Large intestine (tissue), 12 donors: Measurements from ENCODE around the gene CD1B. TPM values are rescaled to one million over a fixed set of nuclear protein-coding genes. Genes with fewer than 3 reads are reported as not detected.
"Not testable (repeated sequence)": the region's sequence is repeated elsewhere in the genome, so short reads cannot be mapped to it uniquely, and the experiment has no call there.

Experiments used
- DNase-seq, 2 donors: peaks; one replicate each; pipeline versions ENCODE4 v3.0.0 to v3.0.0-alpha.2; 2013
- H3K27ac ChIP-seq: one replicate; pipeline ENCODE4 v1.5.1; 2013; ENCODE audit warnings: low read length
- H3K27me3 ChIP-seq: 2 replicates; pipeline ENCODE4 v1.6.1; 2013; ENCODE audit warnings: low read length; ENCODE audit not compliant: control insufficient read depth, insufficient read depth
- H3K36me3 ChIP-seq: 2 replicates; pipeline ENCODE4 v1.6.1; 2013; ENCODE audit warnings: low read length; ENCODE audit not compliant: control insufficient read depth, insufficient read depth
- H3K4me1 ChIP-seq: one replicate; pipeline ENCODE4 v1.6.1; 2013; ENCODE audit warnings: low read length; ENCODE audit not compliant: control insufficient read depth, insufficient read depth
- H3K4me3 ChIP-seq: one replicate; pipeline ENCODE4 v1.5.1; 2013; ENCODE audit warnings: low read length
- H3K9me3 ChIP-seq: one replicate; pipeline ENCODE4 v1.6.1; 2013; ENCODE audit warnings: mild to moderate bottlenecking, low read depth, low read length, moderate library complexity; ENCODE audit not compliant: control insufficient read depth
- WGBS: methylation state at CpG from one replicate; pipeline ENCODE4 v1.1.5; 2013; ENCODE audit warnings: low lambda C conversion rate; ENCODE audit not compliant: insufficient coverage; 5-methylcytosine and 5-hydroxymethylcytosine counted together
- long read RNA-seq, 11 donors: transcript quantifications; one replicate each; lab custom pipeline, GENCODE V29; 2026
- polyA plus RNA-seq: library from polyadenylated mRNA; unstranded; fragments of 120-200 nt; gene quantifications from one replicate; pipeline ENCODE4 v1.2.1, GENCODE V29; 2013

The CD1B gene
- not detected for polyA plus RNA-seq
- long read RNA-seq, donor 1, result 0 reads
- long read RNA-seq, donor 2, result 0 reads
- long read RNA-seq, donor 3, result 0 reads
- long read RNA-seq, donor 4, result 0 reads
- long read RNA-seq, donor 5, result 0 reads
- long read RNA-seq, donor 6, result 0 reads
- long read RNA-seq, donor 7, result 0 reads
- long read RNA-seq, donor 8, result 0 reads
- long read RNA-seq, donor 9, result 0 reads
- long read RNA-seq, donor 10, result 0 reads
- long read RNA-seq, donor 11, result 0 reads

DNA sequence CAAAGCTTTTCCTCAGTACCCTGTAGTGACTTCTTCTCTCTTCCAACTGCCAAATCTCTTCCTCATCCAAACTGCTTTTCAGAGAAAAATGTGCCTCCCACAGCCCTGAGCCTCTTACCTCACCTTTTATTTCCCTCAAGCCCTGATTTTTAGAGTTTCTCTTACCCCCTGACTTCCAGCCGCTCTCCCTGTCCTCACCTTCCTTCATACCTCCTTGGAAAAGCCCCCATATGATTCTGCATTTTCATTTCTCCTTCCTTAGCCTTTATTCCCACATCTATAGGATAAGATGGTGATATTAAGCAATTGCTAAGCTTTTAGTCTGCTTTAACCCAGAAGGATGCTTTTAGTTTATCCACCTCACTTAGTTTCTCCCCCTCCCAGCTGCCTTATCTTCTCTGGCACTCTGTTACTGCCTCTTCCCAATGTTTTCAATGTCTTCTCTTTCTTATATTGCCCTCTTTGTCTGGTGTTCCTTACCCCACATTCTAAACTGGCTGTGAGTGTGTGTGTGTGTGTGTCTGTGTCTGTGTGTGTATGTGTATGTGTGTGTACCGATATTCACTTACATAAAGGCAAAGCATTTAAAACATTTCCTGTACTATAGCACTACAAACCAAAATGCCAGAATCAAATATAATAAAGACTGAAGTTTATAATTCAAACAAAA is at the start of gene CD1B:
Gene CD1B, minus strand, starts transcription at position 51 of the 670 bp plus-strand sequence. CDS start 108 bp downstream, outside the sequence.
- 100% methylated on average over 1 of the region's 2 CpGs for WGBS
- Histone ChIP-seq H3K27me3 (no peaks in the 10 kb centered on the region), H3K36me3 (no peaks in the 10 kb centered on the region), H3K27ac (no peak within 1 kb of the TSS), H3K9me3 (no peaks in the 10 kb centered on the region), H3K4me3 (no peak within 1 kb of the TSS), H3K4me1 (no peaks in the 10 kb centered on the region)
- no peak for DNase-seq

DNA sequence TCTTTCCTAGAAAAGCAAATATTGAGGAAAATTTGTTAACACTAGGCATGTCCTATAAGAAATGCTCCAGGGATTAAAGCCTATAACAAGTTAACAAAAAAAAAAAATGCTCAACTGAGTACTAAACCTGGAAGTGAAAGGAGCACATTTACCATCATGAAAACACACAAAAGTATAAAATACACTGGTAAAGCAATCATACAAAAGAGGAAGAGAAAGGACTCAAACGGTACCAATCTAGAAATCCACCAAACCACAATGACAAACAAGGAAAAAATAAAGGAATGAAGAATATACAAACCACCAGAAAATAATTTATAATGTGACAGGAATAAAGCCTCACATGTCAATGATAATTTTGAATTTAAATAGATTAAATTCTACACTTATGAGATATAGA is 43.5 kb upstream of the CD1B start:
- WGBS, result 80% methylated on average over 1 of the region's 1 CpG

DNA sequence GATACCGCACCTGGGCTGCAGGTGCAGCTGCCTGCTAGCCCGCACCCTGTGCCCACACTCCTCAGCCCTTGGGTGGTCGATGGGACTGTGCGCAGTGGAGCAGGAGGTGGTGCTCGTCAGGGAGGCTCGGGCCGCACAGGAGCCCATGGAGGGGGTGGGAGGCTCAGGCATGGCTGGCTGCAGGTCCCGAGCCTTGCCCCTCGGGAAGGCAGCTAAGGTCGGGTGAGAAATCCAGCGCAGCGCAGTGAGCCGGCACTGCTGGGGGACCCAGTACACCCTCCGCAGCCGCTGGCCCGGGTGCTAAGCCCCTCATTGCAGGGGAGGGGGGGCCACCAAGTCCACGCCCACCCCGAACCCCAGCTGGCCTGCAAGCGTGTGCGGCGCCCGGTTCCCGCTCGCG is 42.8 kb upstream of the CD1B start:
- not testable (repeated sequence) for H3K27ac ChIP-seq, DNase-seq
- no CpG with 5 or more reads among the region's 25 CpGs for WGBS

More for the DNA sequence above, 43.5 kb upstream of the CD1B start:
- no peaks in the 10 kb centered on the region for H3K27me3 ChIP-seq
- peaks cover 14% of the 10 kb centered on the region for H3K9me3 ChIP-seq
- DNase-seq, result no peak
- H3K4me1 ChIP-seq, result no peaks in the 10 kb centered on the region
- no peak overlapping the region for H3K27ac ChIP-seq
- H3K4me3 ChIP-seq, result no peak overlapping the region
- H3K36me3 ChIP-seq, result no peaks in the 10 kb centered on the region

DNA sequence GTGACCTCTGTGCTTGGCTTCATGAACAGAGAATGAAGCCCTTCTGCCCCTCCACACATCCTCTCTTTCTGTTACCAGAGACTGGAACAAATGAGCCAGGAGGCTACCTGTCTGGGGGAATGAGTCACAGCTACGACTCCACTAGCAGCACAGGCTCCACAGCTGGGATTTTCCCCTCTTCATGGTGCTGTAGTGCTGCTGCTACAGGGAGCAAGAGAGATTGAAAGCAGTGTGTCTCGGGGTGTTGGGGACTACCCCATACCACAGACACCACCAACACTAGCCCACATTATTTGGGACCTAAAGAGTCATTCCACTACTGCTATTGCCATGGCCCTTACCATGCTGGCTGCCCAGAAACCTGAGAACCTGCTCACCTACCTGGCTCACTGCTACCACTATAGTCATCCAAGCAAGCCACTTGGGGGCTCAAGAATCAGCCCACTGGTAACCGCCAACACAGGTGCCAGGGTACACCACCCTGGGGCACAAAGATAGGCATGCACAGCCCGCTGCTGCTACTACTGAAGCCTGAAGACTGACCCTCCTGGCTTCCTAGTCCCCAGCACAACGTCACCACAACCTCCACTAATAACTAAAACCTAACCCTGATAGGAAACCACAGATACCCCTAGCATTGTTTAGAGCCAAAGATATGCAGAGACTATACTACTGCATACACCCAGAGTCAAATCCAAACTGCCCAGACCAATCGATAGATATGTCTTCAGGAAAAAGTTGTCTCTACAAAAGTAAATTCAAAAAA is 40.0 kb upstream of the CD1B start:
- Histone ChIP-seq H3K27ac (no peak overlapping the region), H3K4me1 (no peaks in the 10 kb centered on the region), H3K36me3 (no peaks in the 10 kb centered on the region), H3K27me3 (no peaks in the 10 kb centered on the region), H3K9me3 (peaks cover 14% of the 10 kb centered on the region), H3K4me3 (no peak overlapping the region)
- DNase-seq, result no peak
- WGBS, result 100% methylated on average over 1 of the region's 6 CpGs

More for the DNA sequence above, 42.8 kb upstream of the CD1B start:
- H3K27me3 ChIP-seq, H3K36me3 ChIP-seq, H3K4me1 ChIP-seq, H3K4me3 ChIP-seq: not testable (repeated sequence)
- peaks cover 14% of the 10 kb centered on the region for H3K9me3 ChIP-seq

DNA sequence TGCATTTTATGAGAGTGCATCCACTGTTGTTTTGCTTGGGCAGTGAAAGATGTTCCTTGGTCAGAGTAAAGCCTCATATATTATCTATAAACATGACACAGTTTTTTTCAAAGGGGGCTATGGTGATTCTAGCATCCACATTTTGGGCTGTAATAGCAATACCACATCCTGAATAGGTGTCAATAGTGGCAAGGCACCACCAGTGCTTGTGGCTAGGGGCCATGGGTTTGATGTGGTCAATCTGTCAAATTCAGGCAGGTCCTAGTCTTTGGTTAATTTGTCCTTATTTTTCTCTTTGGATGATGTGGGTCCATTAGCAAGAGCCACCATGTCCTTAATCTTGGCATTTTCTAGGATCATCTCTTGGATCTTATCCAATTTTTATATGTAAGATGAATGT is 35.5 kb upstream of the CD1B start:
- peaks cover 4% of the 10 kb centered on the region for H3K9me3 ChIP-seq
- H3K36me3 ChIP-seq, result no peaks in the 10 kb centered on the region
- no peak for DNase-seq
- no peak overlapping the region for H3K27ac ChIP-seq
- no peaks in the 10 kb centered on the region for H3K27me3 ChIP-seq
- no peak overlapping the region for H3K4me3 ChIP-seq
- no peaks in the 10 kb centered on the region for H3K4me1 ChIP-seq

DNA sequence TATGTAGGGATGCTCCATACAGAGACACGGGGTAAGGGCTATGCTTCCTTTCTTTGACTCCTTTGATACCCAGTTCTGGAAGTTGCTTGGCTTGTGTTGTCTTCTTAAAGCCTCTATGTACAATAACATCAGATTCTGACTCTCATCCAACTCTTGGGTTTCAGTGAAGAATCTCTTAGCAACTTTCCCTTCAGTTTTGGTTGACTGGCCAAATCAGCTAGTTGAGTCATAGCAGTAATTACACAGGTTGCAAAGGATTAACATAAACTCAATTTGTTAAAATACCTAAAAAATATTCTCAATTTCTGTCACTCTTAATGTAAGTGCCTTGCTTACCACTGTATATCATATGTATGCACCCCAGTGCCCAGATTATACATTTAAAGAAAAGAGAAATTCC is 31.6 kb upstream of the CD1B start:
- WGBS, result no CpG with 5 or more reads among the region's 1 CpG
- no peaks in the 10 kb centered on the region for H3K36me3 ChIP-seq
- H3K27ac ChIP-seq, result no peak overlapping the region
- no peaks in the 10 kb centered on the region for H3K9me3 ChIP-seq
- H3K4me3 ChIP-seq, result no peak overlapping the region
- no peak for DNase-seq
- H3K27me3 ChIP-seq, result no peaks in the 10 kb centered on the region
- H3K4me1 ChIP-seq, result no peaks in the 10 kb centered on the region

DNA sequence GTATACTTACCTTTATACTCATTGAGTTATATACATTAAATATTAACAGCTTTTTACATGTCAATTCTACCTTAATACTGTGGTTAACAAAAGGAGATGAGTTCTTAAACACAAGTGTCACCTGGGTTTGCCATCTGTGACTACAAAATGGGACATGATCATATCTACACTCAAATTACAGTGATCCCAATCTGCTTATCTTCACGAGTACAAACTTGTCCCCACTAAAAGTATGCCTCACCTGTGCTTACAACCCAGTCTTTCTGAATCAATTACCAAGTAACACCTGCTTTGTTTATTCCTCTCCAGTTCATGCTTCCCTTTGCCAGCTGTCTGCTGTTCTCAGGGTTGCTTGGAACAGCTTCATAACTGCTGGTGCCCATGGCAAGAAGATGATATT is 31.2 kb upstream of the CD1B start:
- no peaks in the 10 kb centered on the region for H3K36me3 ChIP-seq
- DNase-seq, result no peak
- no peaks in the 10 kb centered on the region for H3K9me3 ChIP-seq
- no peaks in the 10 kb centered on the region for H3K4me1 ChIP-seq
- no peak overlapping the region for H3K27ac ChIP-seq
- H3K4me3 ChIP-seq, result no peak overlapping the region
- WGBS, result 33% methylated on average over 1 of the region's 1 CpG
- H3K27me3 ChIP-seq, result no peaks in the 10 kb centered on the region

DNA sequence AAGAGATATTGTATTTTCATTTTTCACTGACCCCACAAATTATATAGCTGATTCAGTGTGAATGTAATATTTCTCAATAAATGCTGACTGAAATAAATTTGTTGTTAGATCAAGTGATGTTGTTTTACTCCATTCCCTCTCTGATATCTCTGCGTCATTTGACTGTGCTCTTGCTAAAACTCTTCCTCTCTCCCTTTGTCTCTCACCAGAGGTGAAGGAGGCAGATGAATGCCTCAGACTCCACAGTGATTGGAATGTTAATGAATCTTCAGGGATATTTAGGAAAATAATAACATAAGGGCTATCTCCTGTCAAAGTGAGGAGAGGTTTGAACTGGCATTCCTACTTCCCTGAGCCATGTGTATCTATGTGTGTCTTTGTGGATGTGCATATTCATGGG is 26.1 kb upstream of the CD1B start:
- no CpG with 5 or more reads among the region's 1 CpG for WGBS

DNA sequence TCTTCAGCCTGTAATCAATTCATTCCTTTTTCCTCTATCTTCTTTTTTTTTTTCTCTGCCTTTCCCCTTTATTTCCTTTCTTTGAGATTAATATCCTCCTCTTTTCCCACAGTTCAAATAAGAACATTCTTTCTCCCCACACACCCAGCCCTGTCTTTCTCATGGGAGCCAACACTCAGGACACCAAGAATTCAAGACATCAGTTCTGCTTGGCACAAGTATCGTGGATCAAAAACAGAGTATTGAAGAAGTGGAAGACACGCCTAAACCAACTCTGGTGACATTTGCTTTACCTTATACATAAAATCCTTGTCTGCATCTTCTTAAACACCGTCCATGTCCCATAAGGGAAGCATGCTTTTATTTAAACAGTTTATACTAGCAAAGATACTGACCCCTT is 25.3 kb upstream of the CD1B start:
- no peak for DNase-seq
- H3K27me3 ChIP-seq, result no peaks in the 10 kb centered on the region
- H3K36me3 ChIP-seq, result no peaks in the 10 kb centered on the region
- no peaks in the 10 kb centered on the region for H3K4me1 ChIP-seq
- H3K4me3 ChIP-seq, result no peak overlapping the region
- no peak overlapping the region for H3K27ac ChIP-seq
- no peaks in the 10 kb centered on the region for H3K9me3 ChIP-seq
- WGBS, result no CpG with 5 or more reads among the region's 3 CpGs

More for the DNA sequence above, 26.1 kb upstream of the CD1B start:
- no peaks in the 10 kb centered on the region for H3K27me3 ChIP-seq
- H3K4me1 ChIP-seq, result no peaks in the 10 kb centered on the region
- H3K36me3 ChIP-seq, result no peaks in the 10 kb centered on the region
- no peak overlapping the region for H3K4me3 ChIP-seq
- H3K27ac ChIP-seq, result no peak overlapping the region
- no peaks in the 10 kb centered on the region for H3K9me3 ChIP-seq
- no peak for DNase-seq

DNA sequence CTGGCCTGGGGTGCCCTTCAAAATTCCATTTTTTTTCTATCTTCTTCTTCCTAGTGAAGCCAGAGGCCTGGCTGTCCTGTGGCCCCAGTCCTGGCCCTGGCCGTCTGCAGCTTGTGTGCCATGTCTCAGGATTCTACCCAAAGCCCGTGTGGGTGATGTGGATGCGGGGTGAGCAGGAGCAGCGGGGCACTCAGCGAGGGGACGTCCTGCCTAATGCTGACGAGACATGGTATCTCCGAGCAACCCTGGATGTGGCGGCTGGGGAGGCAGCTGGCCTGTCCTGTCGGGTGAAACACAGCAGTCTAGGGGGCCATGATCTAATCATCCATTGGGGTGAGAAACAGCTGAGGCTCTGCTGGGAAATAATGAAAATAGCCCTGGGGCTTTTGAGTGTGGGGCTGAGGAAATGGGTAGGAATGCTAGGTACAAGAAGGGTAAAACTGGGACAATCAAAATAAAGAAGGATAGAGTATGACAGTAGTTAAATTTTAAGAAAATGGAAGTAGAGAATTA is 24.5 kb upstream of the CD1B start:
- H3K4me3 ChIP-seq, result no peak overlapping the region
- 90% methylated on average over 2 of the region's 10 CpGs for WGBS

More for the DNA sequence above, 24.5 kb upstream of the CD1B start:
- Histone ChIP-seq H3K27me3 (no peaks in the 10 kb centered on the region), H3K9me3 (no peaks in the 10 kb centered on the region), H3K36me3 (no peaks in the 10 kb centered on the region), H3K27ac (no peak overlapping the region), H3K4me1 (no peaks in the 10 kb centered on the region)
- no peak for DNase-seq
